ENCODE data around the gene HOXD4.

The HOXD4 gene

DNA sequence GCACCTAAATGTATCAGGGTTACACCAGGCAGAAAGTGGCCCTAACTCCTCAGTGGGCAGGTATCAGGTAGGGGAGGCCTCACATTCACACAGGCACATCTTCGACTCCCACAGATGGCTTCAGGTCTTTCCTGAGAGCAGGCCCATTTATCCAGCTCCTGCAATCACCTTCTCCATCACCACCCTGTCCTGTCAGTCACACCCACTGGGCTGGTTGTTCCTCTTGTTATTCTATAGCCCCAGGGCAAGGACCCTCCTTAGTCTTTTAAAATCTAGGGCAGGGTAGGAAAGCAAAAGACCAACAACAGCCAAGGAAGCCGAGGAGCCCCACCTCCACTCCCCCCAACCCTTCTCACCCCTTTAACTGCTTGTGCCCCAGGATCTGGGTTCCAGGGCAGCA is 9.1 kb upstream of the HOXD4 start:
- no peak for DNase-seq

DNA sequence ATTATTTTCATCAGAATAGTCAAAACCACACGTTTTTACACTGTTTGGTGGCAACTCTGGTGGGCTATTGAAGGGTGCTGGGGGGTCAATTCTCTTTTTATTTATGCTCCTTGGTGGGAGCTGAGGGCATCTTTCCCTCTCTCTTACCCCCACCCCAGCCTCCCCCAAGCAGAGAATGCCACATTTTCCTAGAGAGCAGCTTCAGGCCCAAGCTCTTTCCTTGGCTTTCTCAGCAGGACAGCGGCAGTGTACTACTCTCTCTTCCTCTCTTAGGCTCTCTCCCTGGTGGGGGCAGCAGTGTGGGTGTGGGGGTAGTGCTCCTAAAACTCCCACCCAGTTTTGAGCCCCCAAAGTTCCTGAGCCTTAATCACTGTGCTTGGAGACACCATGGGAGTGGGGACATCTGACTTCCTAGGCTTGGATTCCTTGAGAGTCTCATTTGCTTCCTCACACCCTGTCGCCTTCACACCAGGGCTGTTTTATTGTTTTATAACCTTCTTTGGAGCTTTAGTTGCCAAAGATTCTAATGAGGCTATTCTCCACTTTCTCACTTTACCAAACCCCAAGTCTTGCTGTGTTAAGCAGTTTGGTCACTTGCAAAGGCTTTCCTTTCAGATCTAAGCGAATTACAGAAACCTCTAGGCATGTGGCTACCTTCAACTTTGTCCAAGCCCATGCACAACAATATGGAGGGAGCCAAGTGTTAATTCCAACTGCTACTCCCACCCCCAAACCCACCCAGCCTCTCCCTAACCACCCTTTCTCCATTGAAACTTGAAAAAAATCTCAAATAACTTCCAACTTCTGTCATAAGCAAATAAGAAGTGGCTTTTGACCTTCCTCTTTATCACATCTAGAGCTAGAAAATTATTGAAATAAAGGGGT is 6.0 kb upstream of the HOXD4 start:
- no peak for DNase-seq

DNA sequence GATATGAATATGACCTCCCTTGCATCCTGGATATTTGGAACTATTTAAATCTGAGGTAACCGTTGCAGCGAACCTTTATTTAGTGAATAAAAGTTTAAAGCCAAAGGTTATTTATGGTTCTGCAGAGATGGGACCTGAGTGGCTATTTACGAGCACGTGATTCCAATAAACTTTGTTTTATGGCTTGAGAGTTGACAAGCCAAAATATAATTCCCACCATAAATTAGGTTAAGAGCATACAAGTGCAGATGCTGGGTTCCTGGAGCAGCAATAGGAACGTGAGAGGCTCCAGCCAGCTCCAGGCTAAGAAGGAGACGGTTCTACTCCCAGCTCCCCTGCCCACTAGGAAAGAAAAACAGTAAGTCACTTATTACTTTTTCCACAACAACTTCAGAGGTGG is 5.2 kb upstream of the HOXD4 start:
- DNase-seq: no peak

DNA sequence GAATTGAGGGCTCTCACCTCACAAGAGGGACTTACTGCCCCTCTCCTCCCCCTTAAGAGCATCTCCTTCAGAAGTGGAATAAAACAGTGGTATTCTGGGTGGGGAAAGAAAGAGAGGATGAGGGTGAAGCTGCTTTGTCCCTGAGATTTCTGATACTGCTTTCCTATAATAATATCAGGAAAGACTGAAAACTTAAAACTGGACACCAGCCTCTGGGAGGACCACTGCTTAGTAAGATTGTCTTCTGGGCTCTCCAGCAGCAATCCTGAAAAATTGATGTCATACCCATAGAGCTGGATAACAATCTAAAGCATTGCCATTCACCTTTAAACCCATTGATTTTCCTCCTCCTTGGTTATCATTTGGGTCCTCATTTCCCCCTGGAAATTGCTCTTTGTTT is 4.7 kb upstream of the HOXD4 start:
- no peak for DNase-seq

DNA sequence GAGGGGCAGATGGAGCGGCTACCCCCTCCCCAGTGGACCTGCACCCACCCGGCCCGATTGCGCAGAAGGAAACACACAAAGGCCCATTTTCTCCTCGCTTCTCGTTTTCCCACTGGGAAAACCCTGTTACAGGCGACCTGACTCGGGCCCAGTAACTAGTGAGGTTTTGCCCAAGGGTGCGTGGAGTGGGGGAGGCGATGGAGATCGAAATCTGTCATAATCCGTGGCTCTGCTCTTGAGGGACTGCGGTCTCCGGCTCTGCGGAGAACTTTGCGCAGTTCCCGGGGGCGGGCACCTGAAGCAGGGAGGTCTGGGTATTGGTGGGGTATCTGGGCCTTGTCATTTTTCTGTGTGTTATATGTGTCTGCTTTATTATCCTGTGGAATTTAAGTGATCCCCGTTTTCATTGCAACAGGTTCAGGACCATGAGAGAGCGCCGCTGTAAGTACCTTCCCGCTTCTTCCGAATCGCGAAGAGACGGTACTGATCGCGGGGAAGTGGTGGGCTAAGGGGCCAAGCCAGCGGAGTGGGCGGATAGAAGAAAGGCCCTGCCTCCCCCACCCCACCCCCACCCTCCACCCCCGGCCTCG is 4.0 kb upstream of the HOXD4 start:
- DNase-seq: no peak

DNA sequence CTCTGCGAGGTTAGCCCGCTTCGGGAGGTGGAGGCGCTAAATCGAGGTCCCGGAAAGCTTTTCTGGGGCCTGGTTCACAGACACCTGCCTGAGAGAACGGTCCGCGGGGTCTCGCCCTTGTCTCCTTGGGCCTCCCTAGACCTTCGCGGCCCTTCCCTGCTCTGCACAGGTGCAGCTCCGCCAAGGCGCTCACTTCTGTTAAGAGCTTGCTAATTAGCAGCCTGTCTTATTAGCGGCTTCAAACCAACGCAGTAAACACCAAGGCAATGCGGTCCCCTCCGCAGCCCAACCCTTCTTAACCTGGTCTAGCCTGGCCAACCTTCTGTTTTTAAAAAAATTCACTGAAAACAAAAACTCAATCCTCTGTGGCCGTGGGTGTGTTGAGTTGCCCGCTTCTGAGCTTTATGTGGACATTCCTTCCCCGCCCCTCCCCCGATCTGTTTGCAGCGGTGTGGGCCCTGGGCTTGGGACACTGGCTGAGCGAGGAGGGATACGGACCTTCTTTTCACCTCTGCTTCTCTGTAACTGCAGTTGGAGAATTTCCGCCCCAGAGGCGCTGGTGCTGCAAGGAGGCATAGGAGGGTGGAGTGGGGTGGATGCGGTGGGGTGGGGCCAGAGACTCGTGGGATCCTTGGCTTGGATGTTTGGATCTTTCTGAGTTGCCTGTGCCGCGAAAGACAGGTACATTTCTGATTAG is 3.4 kb upstream of the HOXD4 start:
- no peak for DNase-seq

DNA sequence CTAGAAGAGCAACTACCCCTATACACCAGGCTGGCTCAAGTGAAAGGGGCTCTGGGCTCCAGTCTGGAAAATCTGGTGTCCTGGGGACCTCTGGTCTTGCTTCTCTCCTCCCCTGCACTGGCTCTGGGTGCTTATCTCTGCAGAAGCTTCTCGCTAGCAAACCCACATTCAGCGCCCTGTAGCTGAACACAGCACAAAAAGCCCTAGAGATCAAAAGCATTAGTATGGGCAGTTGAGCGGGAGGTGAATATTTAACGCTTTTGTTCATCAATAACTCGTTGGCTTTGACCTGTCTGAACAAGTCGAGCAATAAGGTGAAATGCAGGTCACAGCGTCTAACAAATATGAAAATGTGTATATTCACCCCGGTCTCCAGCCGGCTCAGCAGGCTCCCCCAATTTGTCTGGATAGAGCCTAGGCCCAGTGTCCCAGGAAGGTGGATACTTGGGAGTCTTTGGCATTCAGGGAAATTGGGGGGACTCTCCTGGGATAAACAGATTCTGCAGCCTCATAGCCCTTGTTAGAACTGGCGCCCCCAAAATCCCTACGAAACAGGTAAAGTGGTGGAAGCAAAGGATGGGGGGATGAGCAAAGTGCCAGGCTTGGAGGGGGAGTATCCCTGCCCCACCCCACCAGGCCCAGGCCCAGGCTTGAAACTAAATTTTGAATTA is 2.5 kb upstream of the HOXD4 start:
- no peak for DNase-seq

DNA sequence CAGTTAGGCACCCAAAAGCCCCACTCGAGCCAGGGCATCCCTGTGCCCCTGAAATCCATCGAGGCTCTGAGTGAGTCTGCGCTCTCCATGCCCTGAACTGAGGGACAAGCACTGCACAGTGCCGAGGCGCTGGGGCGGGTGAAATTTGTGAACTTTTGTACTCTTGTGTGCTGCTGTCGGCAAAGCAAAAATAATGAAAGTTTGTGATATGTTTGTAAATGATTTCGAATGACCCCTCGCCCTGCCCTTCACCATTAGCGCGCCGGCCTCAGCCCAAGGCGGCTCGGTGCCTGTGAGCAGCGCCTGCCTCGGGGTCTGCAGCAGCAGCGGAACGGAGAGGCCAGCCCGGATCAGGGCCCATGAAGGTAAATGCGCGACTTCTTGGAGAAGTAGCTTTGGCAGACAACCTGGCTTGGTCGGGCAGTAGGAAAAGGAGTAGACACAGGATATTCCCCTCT is 1.8 kb upstream of the HOXD4 start:
- no peak for DNase-seq

DNA sequence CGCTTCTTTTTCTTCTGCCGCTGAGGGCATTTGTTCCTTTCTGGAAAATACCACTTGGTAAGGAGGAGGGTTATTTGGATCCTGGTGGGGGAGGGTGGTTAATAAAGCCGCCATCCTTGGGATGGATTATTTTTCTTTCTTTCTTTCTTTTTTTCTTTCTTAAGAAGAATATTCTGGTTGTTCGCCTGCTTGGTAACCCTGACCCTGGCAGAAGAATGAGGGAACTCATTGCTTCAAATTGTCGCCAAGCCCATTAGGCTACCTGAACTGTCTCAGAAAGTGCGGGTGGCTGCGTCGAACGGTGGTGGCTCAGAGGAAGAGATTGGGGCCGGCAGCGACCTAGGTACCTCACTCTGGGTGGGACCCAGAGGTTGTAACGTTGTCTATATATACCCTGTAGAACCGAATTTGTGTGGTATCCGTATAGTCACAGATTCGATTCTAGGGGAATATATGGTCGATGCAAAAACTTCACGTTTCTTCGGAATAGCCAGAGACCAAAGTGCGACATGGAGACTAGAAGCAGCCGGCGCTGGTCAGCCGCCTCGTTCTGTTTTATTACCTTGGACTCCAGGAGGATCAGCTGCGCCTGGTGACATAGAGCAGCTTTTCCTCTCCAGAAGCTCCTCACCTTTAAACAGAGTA is 1.3 kb upstream of the HOXD4 start:
- no peak for DNase-seq

DNA sequence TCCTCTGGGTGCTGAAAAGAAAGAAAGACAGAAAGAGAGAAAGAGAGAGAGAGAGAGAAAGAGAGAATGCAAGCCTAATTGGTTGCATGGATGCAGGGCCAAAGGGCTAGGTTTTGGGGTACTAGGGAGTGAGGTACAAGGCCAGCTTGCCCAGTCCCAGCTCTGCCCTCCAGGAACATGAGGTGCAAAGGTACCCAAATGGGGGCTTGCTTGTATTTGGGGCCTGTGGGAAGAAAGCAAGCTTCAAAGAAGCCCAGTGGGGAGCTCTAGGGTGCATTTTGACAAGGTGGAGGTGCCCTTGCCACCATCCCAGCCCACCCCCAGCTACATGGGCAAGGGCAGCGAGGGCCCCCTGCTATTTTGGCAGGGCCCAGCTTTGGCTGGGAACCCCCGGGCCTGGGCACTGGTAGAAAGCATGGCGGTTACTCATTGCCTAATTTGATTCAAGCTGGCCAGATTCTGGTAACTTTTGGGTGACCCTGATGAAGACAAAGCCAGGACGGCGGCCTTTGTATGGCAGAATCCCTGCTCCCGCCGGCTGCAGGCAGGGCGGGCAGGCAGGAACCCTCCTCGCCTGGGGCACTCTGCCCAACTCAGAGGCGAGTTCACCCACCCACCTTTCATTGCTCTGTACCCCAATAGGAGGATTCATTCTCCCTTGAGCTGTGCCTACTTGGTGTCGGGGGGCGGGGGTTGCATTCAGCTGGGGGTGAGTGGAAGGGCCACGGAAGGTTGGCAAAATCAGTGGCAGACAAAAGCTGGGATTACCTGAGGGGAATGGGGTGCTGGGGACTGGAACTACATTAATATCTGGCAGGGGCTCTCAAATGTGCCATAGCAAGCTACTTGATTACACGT is 537 bp upstream of the HOXD4 start:
- no peak for DNase-seq

DNA sequence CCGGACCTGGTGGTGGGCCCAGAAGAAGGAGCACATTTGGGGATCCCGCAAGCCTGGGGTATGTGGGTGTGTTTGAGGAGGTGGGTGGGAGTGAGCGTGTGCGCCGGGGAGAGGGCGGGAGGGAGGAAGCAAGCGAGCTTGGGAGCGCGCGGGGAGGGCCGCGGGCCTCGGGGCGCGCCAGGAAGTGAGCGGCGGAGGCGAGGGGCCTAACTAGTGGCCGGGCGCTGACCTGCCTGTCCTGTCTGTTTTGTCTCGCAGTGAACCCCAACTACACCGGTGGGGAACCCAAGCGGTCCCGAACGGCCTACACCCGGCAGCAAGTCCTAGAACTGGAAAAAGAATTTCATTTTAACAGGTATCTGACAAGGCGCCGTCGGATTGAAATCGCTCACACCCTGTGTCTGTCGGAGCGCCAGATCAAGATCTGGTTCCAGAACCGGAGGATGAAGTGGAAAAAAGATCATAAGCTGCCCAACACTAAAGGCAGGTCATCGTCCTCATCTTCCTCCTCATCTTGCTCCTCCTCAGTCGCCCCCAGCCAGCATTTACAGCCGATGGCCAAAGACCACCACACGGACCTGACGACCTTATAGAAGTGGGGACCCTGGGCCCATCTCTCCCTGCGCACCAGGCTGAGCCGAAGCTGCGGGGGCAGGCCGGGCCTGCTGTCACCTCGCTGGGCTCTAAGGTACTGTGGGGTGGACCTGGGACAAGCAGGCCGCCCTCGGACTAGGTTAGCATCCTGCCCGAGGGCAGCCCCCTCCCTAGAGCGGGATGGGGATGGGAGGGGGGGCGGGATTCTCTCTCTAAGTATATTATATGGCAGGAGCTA is 1.2 kb downstream of the HOXD4 start:
- no peak for DNase-seq

DNA sequence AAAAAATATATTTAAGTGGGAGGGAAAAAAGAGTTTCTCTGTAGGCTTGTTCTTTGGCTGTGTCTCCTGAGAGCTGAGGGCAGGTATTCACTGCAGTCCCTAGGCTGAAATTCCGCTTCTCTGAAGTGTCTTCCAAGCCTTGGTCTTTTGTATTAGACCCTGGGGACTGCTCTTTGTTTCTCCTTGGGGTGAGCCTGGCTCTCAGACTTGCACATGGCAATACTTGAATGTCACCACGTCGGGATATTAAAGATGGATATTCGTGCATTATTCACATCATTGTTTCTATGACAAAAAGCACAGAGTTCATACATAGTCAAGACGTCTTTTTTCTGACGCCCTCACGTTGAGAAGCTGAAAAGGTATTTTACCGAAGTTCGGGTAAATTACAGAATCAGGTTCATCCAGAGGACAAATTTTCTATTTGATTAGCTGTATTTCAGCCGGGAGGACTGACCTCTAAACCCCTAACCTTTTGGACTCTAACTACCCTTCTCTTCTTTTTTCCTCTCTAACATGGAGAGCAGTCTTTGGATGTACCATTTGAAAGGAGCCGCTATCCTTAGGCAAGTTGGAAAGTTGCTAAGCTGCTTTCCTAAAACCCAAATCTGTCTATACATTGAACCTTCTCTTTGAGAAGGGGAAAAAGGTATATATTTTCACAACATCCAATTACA is 3.4 kb downstream of the HOXD4 start:
- no peak for DNase-seq

DNA sequence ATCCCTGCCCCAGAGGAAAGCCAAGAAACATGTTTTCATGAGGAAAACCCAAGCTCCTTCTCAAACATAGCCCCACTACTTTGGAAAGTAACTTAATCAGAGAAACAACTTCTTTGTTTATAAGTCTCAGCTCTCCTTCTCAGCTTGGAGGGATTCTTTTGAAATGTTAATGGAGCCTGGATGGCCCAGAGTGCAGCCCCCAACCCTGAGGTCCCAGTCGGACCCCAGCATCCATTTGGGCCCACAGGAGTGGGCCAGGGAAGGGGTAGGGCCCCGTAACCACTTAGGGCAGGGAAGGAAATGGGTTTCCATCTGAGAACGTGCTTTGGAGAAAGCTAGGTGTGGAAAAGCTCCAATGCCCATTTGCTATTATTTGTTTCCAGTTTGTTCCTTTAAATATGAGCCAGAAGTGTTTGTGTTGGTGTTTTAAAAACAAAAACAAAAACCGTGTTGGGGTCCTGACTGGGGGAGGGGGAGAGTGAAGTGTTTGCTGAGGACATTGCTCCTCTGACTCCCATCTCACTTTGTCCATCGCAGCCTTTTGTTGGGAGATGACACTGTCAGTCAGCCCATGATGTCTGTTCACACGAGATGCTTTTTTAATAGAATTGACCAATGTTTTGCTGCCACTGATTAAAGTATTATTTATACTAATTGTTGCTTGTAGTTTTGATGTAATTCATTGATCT is 4.2 kb downstream of the HOXD4 start:
- no peak for DNase-seq

DNA sequence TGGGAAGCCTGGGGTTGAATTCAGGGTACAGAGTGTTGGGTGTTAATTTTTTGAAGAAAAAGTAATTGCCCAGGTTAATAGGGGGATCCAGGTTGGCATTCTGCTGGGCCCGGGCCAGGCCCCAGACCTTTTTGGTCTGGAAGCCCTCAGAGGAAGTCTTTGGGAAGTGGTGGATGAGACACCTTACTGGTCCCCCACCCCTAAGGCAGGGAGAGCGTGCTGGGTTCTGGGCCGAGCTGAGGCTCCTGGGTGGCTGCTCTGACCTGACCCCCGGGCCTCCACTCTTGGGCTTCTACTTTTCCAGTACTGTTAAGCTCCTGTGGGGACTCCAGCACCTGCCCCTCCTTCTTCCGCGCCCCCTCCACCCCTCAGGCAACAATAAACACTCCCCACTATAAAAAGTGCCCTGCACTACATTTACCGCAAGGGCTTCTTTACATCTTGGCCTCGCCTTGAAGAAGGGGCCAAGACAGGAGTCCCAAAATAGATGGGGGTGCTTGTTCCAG is 5.0 kb downstream of the HOXD4 start:
- no peak for DNase-seq

DNA sequence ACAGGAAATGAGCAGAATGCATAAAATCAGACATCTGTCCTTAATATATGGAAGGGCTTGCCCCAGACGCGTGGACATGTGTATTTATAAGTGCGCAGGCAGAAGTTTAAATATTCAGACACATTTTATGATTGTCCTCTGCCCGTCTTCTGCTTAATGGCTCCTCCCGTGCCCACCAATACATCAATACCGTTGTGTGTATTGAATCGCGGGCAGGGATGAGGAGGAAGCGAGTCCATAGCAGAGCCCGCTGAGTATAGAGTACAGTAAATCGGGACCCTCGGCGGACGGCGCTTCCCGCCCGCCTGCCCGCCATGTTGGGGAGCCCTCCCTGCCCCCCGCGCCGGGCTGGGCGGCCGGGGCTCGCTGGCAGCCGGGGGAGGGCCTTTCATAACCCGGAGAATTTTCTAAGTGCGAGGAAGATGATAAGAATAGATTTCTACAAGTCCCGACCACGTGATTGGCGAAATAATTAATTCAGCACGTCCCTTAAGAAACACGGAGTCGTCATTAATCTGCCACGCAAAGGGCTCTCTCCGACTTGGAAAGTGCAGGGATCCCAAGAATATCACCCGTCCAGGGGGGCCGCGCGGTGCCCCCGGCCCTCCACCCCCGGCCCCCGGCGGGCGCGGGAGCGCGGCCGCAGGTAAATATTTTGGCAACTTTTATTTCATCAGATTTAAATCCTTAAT is 5.6 kb downstream of the HOXD4 start, which contains the start of gene HOXD3:
Gene HOXD3, plus strand, starts transcription at position 501 of the 692 bp plus-strand sequence. CDS start 11,808 bp downstream, outside the sequence.
- DNase-seq: no peak

DNA sequence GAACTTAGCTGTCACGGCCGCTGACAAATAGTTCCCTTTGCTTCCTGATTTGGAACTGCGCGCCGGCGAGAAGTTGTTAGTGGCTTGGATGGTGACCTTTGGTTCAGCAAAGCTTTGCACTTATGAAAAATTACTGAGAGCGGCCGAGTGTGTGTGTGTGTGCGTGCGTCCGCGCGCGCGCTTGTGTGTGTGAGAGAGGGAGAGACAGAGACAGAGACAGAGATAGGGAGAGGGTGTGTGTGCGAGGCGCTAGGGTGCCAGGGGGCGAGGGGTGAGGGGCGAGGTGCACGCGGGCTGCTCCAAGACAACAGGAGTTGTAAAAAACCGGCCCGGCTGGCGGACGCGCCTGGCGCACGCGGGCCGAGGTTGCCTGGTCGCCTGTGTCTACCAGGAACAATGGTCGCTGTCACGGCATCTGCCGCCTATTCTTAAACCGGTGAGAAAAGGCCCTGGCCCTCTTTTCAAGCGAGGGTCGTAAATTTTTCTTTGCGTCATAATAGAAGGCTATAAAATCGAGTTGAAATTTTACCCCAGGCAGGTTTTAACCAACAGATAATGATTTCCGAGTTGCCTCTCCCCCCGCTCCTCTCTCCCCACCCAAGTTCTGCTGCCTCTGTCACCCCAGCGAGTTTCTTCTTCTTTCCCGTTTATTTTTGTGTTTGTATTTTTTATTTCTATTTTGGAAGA is 6.3 kb downstream of the HOXD4 start:
- DNase-seq: no peak

DNA sequence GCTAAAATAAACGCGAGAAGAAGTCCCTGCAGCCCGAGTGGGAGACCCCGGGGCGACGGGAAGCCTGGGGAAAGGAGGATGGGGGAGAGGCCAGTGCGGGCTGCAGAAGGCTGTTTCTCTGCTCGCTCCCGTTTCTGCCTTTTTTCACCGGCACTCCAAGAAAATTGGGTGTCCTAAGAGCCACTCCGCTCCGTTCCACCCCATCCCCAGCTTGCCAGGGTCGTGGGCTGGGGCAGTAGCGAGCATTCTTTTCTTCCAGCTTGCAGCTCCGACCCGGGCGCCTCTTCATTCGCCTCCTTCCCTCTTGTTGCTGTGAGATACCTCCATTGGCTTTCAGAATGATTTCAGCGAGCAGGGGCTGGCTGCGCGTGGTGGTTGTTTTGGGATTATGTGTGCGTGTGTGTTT is 6.8 kb downstream of the HOXD4 start:
- DNase-seq: no peak

All from activated gamma-delta T cell (primary cell).